WI38 (cell line): ENCODE data around the gene PER3.

ENCODE experiments used
- H3K4me3 ChIP-seq: 2 replicates; pipeline ENCODE4 v1.5.1; 2011; ENCODE audit warnings: low read depth, mild to moderate bottlenecking, control low read depth, low read length
- TF ChIP-seq, protein P1 (sequence below): IDR thresholded peaks from 2 replicates; pipeline ENCODE4 v1.5.1; 2012; ENCODE audit warnings: low read depth, mild to moderate bottlenecking, control low read depth, low read length

The PER3 gene

DNA sequence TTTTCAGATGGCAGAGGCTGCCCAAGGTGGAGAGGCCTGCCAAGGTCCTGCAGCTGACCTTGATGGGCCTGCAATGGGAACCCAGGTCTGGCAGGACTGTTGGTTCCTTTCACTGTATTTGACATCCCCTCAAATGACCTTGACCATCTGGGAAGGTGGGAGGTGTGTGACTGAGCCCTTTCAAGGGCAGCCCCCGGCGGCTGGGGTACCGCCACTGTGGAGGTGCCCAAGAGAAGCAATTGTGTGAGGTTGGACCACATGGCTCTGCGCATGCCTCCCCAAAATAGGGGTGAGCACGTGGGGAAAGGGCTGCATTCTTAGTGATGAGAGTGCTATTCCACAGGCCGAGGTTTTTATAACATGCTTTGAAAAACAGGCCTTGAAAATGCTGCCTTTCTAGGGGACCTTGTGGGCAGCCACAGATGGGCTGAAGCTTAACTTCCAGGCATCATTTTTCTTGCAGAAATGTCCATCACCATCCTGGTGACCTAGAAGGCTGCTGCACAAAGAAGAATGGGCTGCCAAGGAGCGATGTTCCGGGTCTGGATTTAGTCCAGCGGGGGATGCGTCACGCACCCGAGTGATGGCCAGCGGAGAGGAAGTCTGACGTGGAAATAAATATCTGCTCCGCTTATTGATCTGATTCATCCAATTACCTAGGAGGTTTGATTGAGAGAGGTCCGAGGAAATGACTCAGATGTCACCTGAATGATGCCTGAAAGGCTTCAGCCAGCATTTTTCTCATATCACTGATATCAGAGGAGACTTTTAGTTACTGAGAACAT is 85.2 kb downstream of the PER3 start:
- TF ChIP-seq, protein P1, sequence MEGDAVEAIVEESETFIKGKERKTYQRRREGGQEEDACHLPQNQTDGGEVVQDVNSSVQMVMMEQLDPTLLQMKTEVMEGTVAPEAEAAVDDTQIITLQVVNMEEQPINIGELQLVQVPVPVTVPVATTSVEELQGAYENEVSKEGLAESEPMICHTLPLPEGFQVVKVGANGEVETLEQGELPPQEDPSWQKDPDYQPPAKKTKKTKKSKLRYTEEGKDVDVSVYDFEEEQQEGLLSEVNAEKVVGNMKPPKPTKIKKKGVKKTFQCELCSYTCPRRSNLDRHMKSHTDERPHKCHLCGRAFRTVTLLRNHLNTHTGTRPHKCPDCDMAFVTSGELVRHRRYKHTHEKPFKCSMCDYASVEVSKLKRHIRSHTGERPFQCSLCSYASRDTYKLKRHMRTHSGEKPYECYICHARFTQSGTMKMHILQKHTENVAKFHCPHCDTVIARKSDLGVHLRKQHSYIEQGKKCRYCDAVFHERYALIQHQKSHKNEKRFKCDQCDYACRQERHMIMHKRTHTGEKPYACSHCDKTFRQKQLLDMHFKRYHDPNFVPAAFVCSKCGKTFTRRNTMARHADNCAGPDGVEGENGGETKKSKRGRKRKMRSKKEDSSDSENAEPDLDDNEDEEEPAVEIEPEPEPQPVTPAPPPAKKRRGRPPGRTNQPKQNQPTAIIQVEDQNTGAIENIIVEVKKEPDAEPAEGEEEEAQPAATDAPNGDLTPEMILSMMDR = no peak
- no peak overlapping the region for H3K4me3 ChIP-seq

GRCh38 chr1:7871136-7871535 is 87.0 kb downstream of the PER3 start:
- TF ChIP-seq, protein P1 = no peak
- H3K4me3 ChIP-seq = no peak overlapping the region

- TF ChIP-seq, protein P1 = no peak
- no peak overlapping the region for H3K4me3 ChIP-seq
These were observed 90.0 kb downstream of the PER3 start for GRCh38 chr1:7873801-7874795.

DNA sequence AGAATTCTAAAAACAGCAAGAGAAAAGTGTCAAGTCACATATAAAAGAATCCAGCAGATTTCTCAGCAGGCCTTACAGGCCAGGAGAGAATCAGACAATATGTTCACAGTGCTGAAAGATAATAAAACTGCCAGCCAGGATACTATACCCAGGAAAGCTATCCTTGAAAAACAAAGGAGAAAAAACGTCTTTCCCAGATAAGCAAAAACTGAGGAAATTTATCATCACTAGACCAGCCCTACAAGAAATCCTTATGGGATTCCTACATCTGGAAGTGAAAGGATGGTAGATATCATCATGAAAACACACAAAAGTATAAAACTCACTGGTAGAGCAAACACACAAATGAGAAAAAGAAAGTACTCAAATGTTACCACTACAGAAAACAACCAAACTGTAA is 93.9 kb downstream of the PER3 start:
- H3K4me3 ChIP-seq = no peak overlapping the region
- TF ChIP-seq, protein P1 = no peak

GRCh38 chr1:7879228-7879627 is 95.1 kb downstream of the PER3 start:
- H3K4me3 ChIP-seq = no peak overlapping the region
- TF ChIP-seq, protein P1 = no peak

DNA sequence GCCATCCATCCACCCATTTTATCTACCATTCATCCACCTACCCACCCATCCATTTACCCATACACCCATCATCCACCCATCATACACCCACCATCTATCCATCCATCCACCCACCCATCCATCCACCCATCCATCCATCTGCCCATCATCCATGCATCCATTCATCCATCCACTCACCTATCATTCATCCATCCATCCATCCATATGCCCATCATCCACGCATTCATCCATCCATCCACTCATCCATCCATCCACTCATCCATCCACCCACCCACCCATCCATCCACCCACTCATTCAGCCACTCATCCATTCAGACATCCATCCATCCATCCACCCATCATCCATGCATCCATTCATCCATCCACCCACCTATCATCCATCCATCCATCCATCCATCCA is 100.7 kb downstream of the PER3 start:
- H3K4me3 ChIP-seq = no peak overlapping the region
- TF ChIP-seq, protein P1 = no peak
